Natural killer cell (primary cell): Measurements from ENCODE around the gene SHROOM2. TPM values are rescaled to one million over a fixed set of nuclear protein-coding genes. Genes with fewer than 3 reads are reported as not detected.

Experiments used
- ATAC-seq, 3 donors: fragments of 150-1000 bp in 2 of 3; fragments of 200-7000 bp in 1 of 3; cut with Tn5 transposase; 1 replicate in 1 of 3; 2 replicates in 2 of 3; pipeline ENCODE4 v1.10.0; 2021; ENCODE audit warnings: mild to moderate bottlenecking in 2 of 3, moderate library complexity in 2 of 3
- DNase-seq, 2 donors: peaks; one replicate each; pipeline versions ENCODE4 v3.0.0 to v3.0.0-alpha.2; 2013 to 2021; ENCODE audit warnings: mixed read lengths in 1 of 2
- H3K27ac ChIP-seq: one replicate; pipeline ENCODE4 v1.5.1; 2013; ENCODE audit warnings: mild to moderate bottlenecking, low read length
- H3K27me3 ChIP-seq: one replicate; pipeline ENCODE4 v1.6.1; 2013; ENCODE audit warnings: low read length; ENCODE audit not compliant: control insufficient read depth, insufficient read depth
- H3K36me3 ChIP-seq: one replicate; pipeline ENCODE4 v1.6.1; 2013; ENCODE audit warnings: low read length; ENCODE audit not compliant: control insufficient read depth, insufficient read depth
- H3K4me1 ChIP-seq: one replicate; pipeline ENCODE4 v1.6.1; 2013; ENCODE audit warnings: low read length; ENCODE audit not compliant: control insufficient read depth, insufficient read depth
- H3K4me3 ChIP-seq: one replicate; pipeline ENCODE4 v1.5.1; 2013; ENCODE audit warnings: low read length
- H3K9me3 ChIP-seq: one replicate; pipeline ENCODE4 v1.6.1; 2013; ENCODE audit warnings: low read length; ENCODE audit not compliant: control insufficient read depth, insufficient read depth
- H3K27ac Mint-ChIP-seq, 2 donors: one replicate each; pipeline ENCODE4 v1.8.0; 2022; ENCODE audit warnings: mild to moderate bottlenecking in 2 of 2, mixed read lengths in 2 of 2, moderate library complexity in 1 of 2
- H3K27me3 Mint-ChIP-seq, 2 donors: one replicate each; pipeline ENCODE4 v1.8.0; 2022; ENCODE audit warnings: low read depth in 2 of 2, mixed read lengths in 2 of 2
- H3K36me3 Mint-ChIP-seq: one replicate; pipeline ENCODE4 v1.8.0; 2022; ENCODE audit warnings: mixed read lengths
- H3K4me1 Mint-ChIP-seq, 2 donors: one replicate each; pipeline ENCODE4 v1.8.0; 2022; ENCODE audit warnings: mixed read lengths in 2 of 2
- H3K4me3 Mint-ChIP-seq: one replicate; pipeline ENCODE4 v1.8.0; 2022; ENCODE audit warnings: mild to moderate bottlenecking, moderate library complexity, mixed read lengths
- H3K9me3 Mint-ChIP-seq, 2 donors: one replicate each; pipeline ENCODE4 v1.8.0; 2022; ENCODE audit warnings: mixed read lengths in 2 of 2
- WGBS: methylation state at CpG from one replicate; pipeline ENCODE4 v1.1.7; 2013; ENCODE audit warnings: missing lambda C conversion rate; ENCODE audit not compliant: insufficient coverage; 5-methylcytosine and 5-hydroxymethylcytosine counted together
- intact Hi-C: fragments of 100-400 bp; cut with micrococcal nuclease; formaldehyde crosslinking; loops from one replicate; pipeline ENCODE4 v1.14.2; 2022
- total RNA-seq, 4 donors: library from RNA; stranded (reverse); fragments of 120-200 nt in 1 of 4; gene quantifications; one replicate each; pipeline versions ENCODE4 v1.2.3 to v1.2.4, GENCODE V29; 2013 to 2022
- TF ChIP-seq, protein P1 (sequence below): fragments of 200-600 bp; IDR thresholded peaks from one replicate; pipeline ENCODE4 v1.8.0; 2022; ENCODE audit warnings: antibody characterized with exemption

SHROOM2 gene
- total RNA-seq, 3 donors from 2014 or later (not counting 1 experiment from before 2014, with no cell fraction given) = not detected

DNA sequence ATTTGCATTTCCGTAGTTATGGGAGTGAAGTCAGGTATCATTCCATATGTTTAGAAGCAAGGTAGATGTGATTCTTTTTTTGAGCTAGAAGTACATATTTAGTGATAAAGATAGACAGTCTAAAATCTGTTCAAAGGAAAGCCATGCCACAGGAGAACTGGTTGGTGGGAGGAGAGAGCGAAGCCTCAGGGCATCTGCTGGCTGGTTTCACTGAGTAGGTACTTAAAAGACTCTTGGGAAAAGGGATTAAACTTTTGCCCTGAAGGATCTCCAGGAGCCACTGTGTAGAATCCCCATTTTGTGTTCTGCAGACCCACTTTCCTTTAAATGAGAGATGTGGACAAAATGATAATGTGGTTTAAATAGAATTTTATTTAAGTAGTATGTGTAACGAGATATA, 89.6 kb downstream of the SHROOM2 start:
- H3K4me1 ChIP-seq = no peaks in the 10 kb centered on the region
- H3K27ac Mint-ChIP-seq = no peak overlapping the region
- H3K4me1 Mint-ChIP-seq = no peaks in the 10 kb centered on the region
- intact Hi-C loops = no loop called here
- no peak overlapping the region for H3K27ac ChIP-seq
- DNase-seq (no peak), ATAC-seq (no peak)
- no peaks in the 10 kb centered on the region for H3K36me3 Mint-ChIP-seq
- no peak overlapping the region for H3K4me3 ChIP-seq
- no peaks in the 10 kb centered on the region for H3K36me3 ChIP-seq
- H3K27me3 ChIP-seq = no peaks in the 10 kb centered on the region
- WGBS = 85% methylated on average over 2 of the region's 3 CpGs
- TF ChIP-seq, protein P1, sequence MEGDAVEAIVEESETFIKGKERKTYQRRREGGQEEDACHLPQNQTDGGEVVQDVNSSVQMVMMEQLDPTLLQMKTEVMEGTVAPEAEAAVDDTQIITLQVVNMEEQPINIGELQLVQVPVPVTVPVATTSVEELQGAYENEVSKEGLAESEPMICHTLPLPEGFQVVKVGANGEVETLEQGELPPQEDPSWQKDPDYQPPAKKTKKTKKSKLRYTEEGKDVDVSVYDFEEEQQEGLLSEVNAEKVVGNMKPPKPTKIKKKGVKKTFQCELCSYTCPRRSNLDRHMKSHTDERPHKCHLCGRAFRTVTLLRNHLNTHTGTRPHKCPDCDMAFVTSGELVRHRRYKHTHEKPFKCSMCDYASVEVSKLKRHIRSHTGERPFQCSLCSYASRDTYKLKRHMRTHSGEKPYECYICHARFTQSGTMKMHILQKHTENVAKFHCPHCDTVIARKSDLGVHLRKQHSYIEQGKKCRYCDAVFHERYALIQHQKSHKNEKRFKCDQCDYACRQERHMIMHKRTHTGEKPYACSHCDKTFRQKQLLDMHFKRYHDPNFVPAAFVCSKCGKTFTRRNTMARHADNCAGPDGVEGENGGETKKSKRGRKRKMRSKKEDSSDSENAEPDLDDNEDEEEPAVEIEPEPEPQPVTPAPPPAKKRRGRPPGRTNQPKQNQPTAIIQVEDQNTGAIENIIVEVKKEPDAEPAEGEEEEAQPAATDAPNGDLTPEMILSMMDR = no peak
- no peak overlapping the region for H3K4me3 Mint-ChIP-seq
- no peaks in the 10 kb centered on the region for H3K9me3 Mint-ChIP-seq
- no peaks in the 10 kb centered on the region for H3K9me3 ChIP-seq
- peaks cover 8 to 19% of the 10 kb centered on the region in 2 donors for H3K27me3 Mint-ChIP-seq

- Histone ChIP-seq H3K4me1 (no peaks in the 10 kb centered on the region), H3K36me3 (no peaks in the 10 kb centered on the region), H3K4me3 (no peak overlapping the region), H3K27ac (no peak overlapping the region), H3K9me3 (no peaks in the 10 kb centered on the region), H3K27me3 (no peaks in the 10 kb centered on the region)
- Mint-ChIP-seq H3K4me1 (no peaks in the 10 kb centered on the region), H3K27me3 (peaks cover 8 to 19% of the 10 kb centered on the region in 2 donors), H3K9me3 (no peaks in the 10 kb centered on the region), H3K4me3 (no peak overlapping the region), H3K27ac (no peak overlapping the region), H3K36me3 (no peaks in the 10 kb centered on the region)
- ATAC-seq = no peak
- intact Hi-C loops = no loop called here
- DNase-seq = peak in 1 of 2 donors; percentile 10
- 22% methylated on average over 2 of the region's 4 CpGs for WGBS
- TF ChIP-seq, protein P1 = no peak
Observed at GRCh38 chrX:9876201-9876600, 90.0 kb downstream of the SHROOM2 start.

DNA sequence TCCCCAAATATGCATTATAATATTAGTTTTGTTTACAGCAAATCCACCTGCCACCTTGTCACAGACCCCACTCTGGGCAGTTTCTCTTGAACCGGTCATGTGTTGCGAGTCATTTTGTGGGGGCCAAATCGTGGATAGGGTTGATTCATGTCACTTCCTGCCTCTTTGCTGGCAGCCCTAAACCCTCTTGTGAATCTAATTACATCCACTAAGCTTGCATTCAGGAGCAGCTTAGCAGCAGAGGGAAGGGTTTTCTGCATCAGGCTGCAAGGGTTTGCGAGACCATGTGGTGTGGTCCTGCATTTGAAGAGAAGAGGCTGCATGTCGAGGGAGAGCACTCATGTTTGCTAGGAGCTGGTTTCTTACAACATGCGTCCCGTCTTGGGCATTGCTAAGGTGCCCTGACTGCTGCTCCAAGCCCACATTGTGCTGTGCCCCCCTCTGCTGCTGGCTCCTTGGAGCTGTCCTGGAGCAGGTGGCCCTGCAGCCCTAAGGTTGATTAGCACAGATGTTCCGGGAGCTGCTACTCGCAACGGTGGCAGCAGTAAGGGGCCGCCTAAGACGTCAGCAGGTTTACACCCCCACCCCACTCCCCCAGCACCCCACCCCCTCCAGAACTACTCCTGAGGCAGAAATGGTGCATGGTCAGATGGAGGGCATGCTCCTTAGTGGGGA, 92.1 kb downstream of the SHROOM2 start:
- Histone ChIP-seq H3K9me3 (no peaks in the 10 kb centered on the region), H3K27ac (no peak overlapping the region), H3K27me3 (no peaks in the 10 kb centered on the region), H3K36me3 (no peaks in the 10 kb centered on the region), H3K4me3 (no peak overlapping the region), H3K4me1 (no peaks in the 10 kb centered on the region)
- TF ChIP-seq, protein P1 = no peak
- WGBS = 79% methylated on average over 4 of the region's 12 CpGs
- no peaks in the 10 kb centered on the region for H3K4me1 Mint-ChIP-seq
- intact Hi-C loops = no loop called here
- H3K36me3 Mint-ChIP-seq = no peaks in the 10 kb centered on the region
- H3K27ac Mint-ChIP-seq = no peak overlapping the region
- no peak overlapping the region for H3K4me3 Mint-ChIP-seq
- ATAC-seq = no peak
- DNase-seq = no peak
- peaks cover 8 to 22% of the 10 kb centered on the region in 2 donors for H3K27me3 Mint-ChIP-seq
- H3K9me3 Mint-ChIP-seq = no peaks in the 10 kb centered on the region

DNA sequence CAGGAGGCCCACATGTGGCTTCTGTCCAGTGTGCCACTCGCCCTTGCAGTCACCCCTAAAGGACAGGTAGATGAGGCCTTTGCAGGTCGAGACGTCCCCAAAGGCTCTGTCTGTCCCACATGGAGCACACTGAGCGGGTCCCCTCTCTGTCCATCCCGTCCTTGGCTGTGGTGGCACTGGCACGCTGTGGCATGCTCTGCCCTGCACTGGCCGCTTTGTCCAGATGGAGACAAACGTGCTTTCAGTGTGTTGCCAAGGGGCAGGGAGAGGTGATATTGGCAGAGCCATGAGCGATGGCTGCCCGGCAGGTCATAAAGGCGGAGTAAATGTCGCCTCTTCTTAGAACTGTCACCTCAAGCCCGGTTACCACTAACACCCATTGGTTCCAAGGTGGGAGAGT, 94.0 kb downstream of the SHROOM2 start:
- Histone ChIP-seq H3K27ac (no peak overlapping the region), H3K9me3 (no peaks in the 10 kb centered on the region), H3K27me3 (no peaks in the 10 kb centered on the region), H3K4me1 (no peaks in the 10 kb centered on the region), H3K36me3 (no peaks in the 10 kb centered on the region), H3K4me3 (no peak overlapping the region)
- WGBS = 79% methylated on average over 10 of the region's 13 CpGs
- no peaks in the 10 kb centered on the region for H3K9me3 Mint-ChIP-seq
- no peak overlapping the region for H3K27ac Mint-ChIP-seq
- peaks cover 7 to 28% of the 10 kb centered on the region in 2 donors for H3K27me3 Mint-ChIP-seq
- no peak overlapping the region for H3K4me3 Mint-ChIP-seq
- DNase-seq (no peak), ATAC-seq (no peak)
- no peaks in the 10 kb centered on the region for H3K36me3 Mint-ChIP-seq
- intact Hi-C loops = no loop called here
- peaks cover 0 to 2% of the 10 kb centered on the region in 2 donors for H3K4me1 Mint-ChIP-seq
- TF ChIP-seq, protein P1 = no peak
